Choroid plexus epithelial cell (primary cell): ENCODE data around the gene CAPN15.

Experiments used
- DNase-seq: peaks from one replicate; pipeline ENCODE4 v3.0.0-alpha.2; 2010; ENCODE audit warnings: low read depth
- H3K4me3 ChIP-seq: 2 replicates; pipeline ENCODE4 v1.5.1; 2011; ENCODE audit warnings: low read depth, mild to moderate bottlenecking, control low read depth, low read length, moderate library complexity
- CTCF ChIP-seq: conservative IDR thresholded peaks from 2 replicates; pipeline ENCODE4 v1.5.1; 2011; ENCODE audit warnings: low read depth, mild to moderate bottlenecking, control low read depth, inconsistent platforms, low read length, moderate library complexity

The CAPN15 gene

DNA sequence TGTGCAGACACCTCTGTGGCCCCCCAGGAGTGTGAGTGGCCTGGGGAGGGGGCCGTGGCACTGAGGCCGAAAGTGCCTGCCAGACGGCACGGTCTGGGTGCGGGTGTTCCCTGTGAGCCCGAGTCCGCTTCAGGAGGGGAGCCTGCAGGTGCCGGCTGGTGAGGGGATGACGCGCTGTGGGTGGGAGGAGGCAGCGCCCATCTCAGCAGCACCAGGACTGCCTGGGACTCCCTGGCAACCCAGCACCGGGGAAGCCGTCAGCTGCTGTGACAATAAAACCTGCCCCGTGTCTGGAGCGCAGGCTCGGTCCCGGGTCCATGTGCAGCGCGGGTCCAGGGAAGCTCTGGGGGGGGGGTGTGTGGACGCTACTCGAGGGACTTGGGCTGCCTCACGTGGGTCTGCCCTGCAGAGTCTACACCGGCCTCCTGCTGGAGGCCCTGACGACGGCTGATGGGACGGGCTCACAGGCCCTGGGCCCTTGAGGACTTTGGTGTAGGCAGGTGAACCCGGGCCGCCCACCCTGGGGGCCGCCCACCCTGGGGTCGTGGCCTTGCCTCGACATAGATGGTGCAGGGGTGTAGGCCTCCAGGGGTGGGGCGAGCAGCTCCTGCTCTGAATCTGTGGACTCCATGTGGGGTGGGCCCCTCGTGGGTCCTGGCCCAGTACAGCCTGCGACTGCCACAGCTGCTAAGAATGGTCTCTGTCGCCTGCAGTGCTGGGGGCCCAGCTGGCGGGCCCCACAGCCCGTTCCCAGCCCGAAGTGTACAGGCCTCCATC lies 56.5 kb downstream of the CAPN15 start:
- no peak overlapping the region for H3K4me3 ChIP-seq
- TF ChIP-seq CTCF = no peak

DNA sequence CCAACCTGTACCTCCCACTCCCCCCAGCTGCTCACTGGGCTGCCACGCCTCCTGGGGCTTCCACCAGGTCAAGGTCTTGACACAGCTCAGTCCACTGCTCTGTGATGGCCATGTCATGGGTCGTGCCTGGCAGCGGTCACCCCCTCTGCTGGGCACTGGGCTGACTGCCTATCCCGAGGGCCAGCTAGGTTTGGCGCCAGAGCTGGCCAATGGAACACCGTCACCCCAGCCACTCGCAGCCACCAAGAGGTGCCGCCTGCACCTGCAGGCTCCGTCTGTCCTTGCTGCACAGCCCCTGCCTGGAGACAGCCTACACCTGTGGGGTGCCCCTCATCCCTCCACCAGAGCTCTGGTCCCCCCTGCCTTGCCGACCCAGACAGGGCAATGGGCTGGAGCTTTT lies 57.8 kb downstream of the CAPN15 start:
- no peak for TF ChIP-seq CTCF
- DNase-seq = no peak
- H3K4me3 ChIP-seq = no peak overlapping the region

More for the DNA sequence above, 56.5 kb downstream of the CAPN15 start:
- no peak for DNase-seq

- TF ChIP-seq CTCF = no peak
- H3K4me3 ChIP-seq = no peak overlapping the region
- DNase-seq = no peak
Measured at GRCh38 chr16:586047-586644, 58.6 kb downstream of the CAPN15 start.

GRCh38 chr16:586645-587590 lies 59.4 kb downstream of the CAPN15 start:
- DNase-seq = no peak
- H3K4me3 ChIP-seq = no peak overlapping the region
- no peak for TF ChIP-seq CTCF

GRCh38 chr16:588639-588888 lies 61.1 kb downstream of the CAPN15 start:
- no peak for TF ChIP-seq CTCF
- H3K4me3 ChIP-seq = peak overlapping the region; percentile 93
- peak; percentile 79 for DNase-seq

- no peak for TF ChIP-seq CTCF
- peak overlapping the region; percentile 93 for H3K4me3 ChIP-seq
- peak; percentile 97 for DNase-seq
Measured at GRCh38 chr16:588889-589657, 61.6 kb downstream of the CAPN15 start.
